Kidney (tissue), 14 donors: ENCODE results near the gene LRRC72. TPM values are rescaled to one million over a fixed set of nuclear protein-coding genes. Genes with fewer than 3 reads are reported as not detected.

ENCODE experiments used
- DNase-seq, 5 donors: peaks; one replicate each; pipeline ENCODE4 v3.0.0-alpha.2; 2013 to 2020
- FAIRE-seq: peaks from 2 replicates; lab custom pipeline; 2012; peaks lifted over from hg19 to GRCh38; lab: Jason Lieb, UNC
- H3K27ac ChIP-seq, 2 donors: one replicate each; pipeline ENCODE4 v1.7.0; 2013; ENCODE audit warnings: low read depth in 2 of 2, low read length in 2 of 2, inconsistent platforms in 1 of 2
- H3K27me3 ChIP-seq: one replicate; pipeline ENCODE4 v1.7.1; 2013; ENCODE audit warnings: low read length, inconsistent platforms; ENCODE audit not compliant: control insufficient read depth, insufficient read depth
- H3K36me3 ChIP-seq, 3 donors: one replicate each; pipeline versions ENCODE4 v1.7.0 to v1.7.1; 2013; ENCODE audit warnings: low read length in 3 of 3, control low read depth in 1 of 3, inconsistent platforms in 1 of 3; ENCODE audit not compliant: insufficient read depth in 3 of 3, control insufficient read depth in 2 of 3
- H3K4me1 ChIP-seq, 3 donors: one replicate each; pipeline versions ENCODE4 v1.7.0 to v1.7.1; 2013; ENCODE audit warnings: low read length in 3 of 3, inconsistent platforms in 1 of 3, low read depth in 1 of 3; ENCODE audit not compliant: control insufficient read depth in 2 of 3, insufficient read depth in 2 of 3
- H3K4me3 ChIP-seq, 3 donors: one replicate each; pipeline versions ENCODE4 v1.7.0 to v1.8.1; 2013; ENCODE audit warnings: low read length in 3 of 3, control low read depth in 1 of 3, inconsistent platforms in 1 of 3
- H3K9ac ChIP-seq, 3 donors: one replicate each; pipeline versions ENCODE4 v1.7.0 to v1.7.1; 2013; ENCODE audit warnings: low read length in 3 of 3, control low read depth in 1 of 3, inconsistent platforms in 1 of 3
- H3K9me3 ChIP-seq, 3 donors: one replicate each; pipeline versions ENCODE4 v1.7.0 to v1.7.1; 2013; ENCODE audit warnings: low read length in 3 of 3, control low read depth in 1 of 3, inconsistent platforms in 1 of 3; ENCODE audit not compliant: control insufficient read depth in 2 of 3, insufficient read depth in 1 of 3
- CTCF ChIP-seq: IDR thresholded peaks from 3 replicates; pipeline ENCODE4 v1.5.1; 2012; ENCODE audit warnings: mild to moderate bottlenecking, moderate library complexity, borderline replicate concordance; ENCODE audit not compliant: insufficient read depth; ENCODE audit errors: extremely low read depth
- intact Hi-C: fragments of 100-400 bp; cut with DNase I; formaldehyde crosslinking; loops from one replicate; pipeline ENCODE4 v1.11.1; 2022
- polyA plus RNA-seq: library from polyadenylated mRNA; stranded (reverse); fragments of 350-450 nt; fragmentation: Illumina TruSeq; extraction: RNeasy Lipid Tissue Mini Kit (QIAGEN cat#74804); gene quantifications from one replicate; pipeline ENCODE4 v1.2.3, GENCODE V29; 2014; ENCODE audit warnings: low read depth, low replicate concordance; ENCODE audit not compliant: insufficient read depth
- total RNA-seq: library from RNA; stranded (reverse); fragmentation: NEBNext Ultra II Directional; extraction: Animal tissue kit (Norgen Biotek cat#: 25700); gene quantifications from one replicate; pipeline ENCODE4 v1.2.1, GENCODE V29; 2021
- donor health status: control.
- donor health status: control.
- donor health status: control.
- donor health status: control.
- donor health status: control.
- donor health status: DM: yes; HTN: yes; CAD: no.
- donor health status: Normal renal cell carcinoma (clear cell type).

Gene LRRC72
- total and polyA plus RNA-seq, 2 donors from 2014 or later: not detected

- DNase-seq (no peak), FAIRE-seq (no peak)
- H3K9ac ChIP-seq: no peak overlapping the region
- no peak overlapping the region for H3K27ac ChIP-seq
- H3K9me3 ChIP-seq: no peaks in the 10 kb centered on the region
- no peak overlapping the region for H3K4me3 ChIP-seq
- intact Hi-C loops: no loop called here
- no peaks in the 10 kb centered on the region for H3K4me1 ChIP-seq
- H3K36me3 ChIP-seq: no peaks in the 10 kb centered on the region
- no peaks in the 10 kb centered on the region for H3K27me3 ChIP-seq
- no peak for TF ChIP-seq CTCF
Measured at GRCh38 chr7:16589881-16590280, 63.3 kb downstream of the LRRC72 start.

- Histone ChIP-seq H3K9me3 (no peaks in the 10 kb centered on the region), H3K36me3 (no peaks in the 10 kb centered on the region), H3K4me3 (no peak overlapping the region), H3K4me1 (no peaks in the 10 kb centered on the region), H3K9ac (no peak overlapping the region), H3K27ac (no peak overlapping the region), H3K27me3 (no peaks in the 10 kb centered on the region)
- TF ChIP-seq CTCF: no peak
- no peak for DNase-seq
- intact Hi-C loops: no loop called here
- FAIRE-seq: no peak
Measured at GRCh38 chr7:16590424-16590823, 63.8 kb downstream of the LRRC72 start.

- intact Hi-C loops: no loop called here
- Histone ChIP-seq H3K9ac (no peak overlapping the region), H3K36me3 (no peaks in the 10 kb centered on the region), H3K27ac (no peak overlapping the region), H3K9me3 (no peaks in the 10 kb centered on the region), H3K27me3 (no peaks in the 10 kb centered on the region), H3K4me3 (no peak overlapping the region), H3K4me1 (no peaks in the 10 kb centered on the region)
- no peak for TF ChIP-seq CTCF
- FAIRE-seq: no peak
- DNase-seq: no peak
Measured at GRCh38 chr7:16592395-16592794, 65.8 kb downstream of the LRRC72 start.

- no peaks in the 10 kb centered on the region for H3K4me1 ChIP-seq
- FAIRE-seq (no peak), DNase-seq (no peak)
- no peak overlapping the region for H3K9ac ChIP-seq
- no peaks in the 10 kb centered on the region for H3K9me3 ChIP-seq
- no peak overlapping the region for H3K27ac ChIP-seq
- H3K27me3 ChIP-seq: no peaks in the 10 kb centered on the region
- intact Hi-C loops: no loop called here
- H3K36me3 ChIP-seq: peaks cover 0 to 4% (median 0%) of the 10 kb centered on the region in 3 donors
- TF ChIP-seq CTCF: no peak
- no peak overlapping the region for H3K4me3 ChIP-seq
Measured at GRCh38 chr7:16594061-16594460, 67.4 kb downstream of the LRRC72 start.
